HG02970 (cell line): ENCODE results near the gene TIMP4.

ENCODE experiments used
- ATAC-seq: cut with Tn5 transposase; IDR thresholded peaks from one replicate; pipeline ENCODE4 v1.9.1; 2021; ENCODE audit warnings: mild to moderate bottlenecking, moderate library complexity, moderate number of reproducible peaks; ENCODE audit not compliant: unreplicated experiment, low FRiP score

TIMP4 gene

DNA sequence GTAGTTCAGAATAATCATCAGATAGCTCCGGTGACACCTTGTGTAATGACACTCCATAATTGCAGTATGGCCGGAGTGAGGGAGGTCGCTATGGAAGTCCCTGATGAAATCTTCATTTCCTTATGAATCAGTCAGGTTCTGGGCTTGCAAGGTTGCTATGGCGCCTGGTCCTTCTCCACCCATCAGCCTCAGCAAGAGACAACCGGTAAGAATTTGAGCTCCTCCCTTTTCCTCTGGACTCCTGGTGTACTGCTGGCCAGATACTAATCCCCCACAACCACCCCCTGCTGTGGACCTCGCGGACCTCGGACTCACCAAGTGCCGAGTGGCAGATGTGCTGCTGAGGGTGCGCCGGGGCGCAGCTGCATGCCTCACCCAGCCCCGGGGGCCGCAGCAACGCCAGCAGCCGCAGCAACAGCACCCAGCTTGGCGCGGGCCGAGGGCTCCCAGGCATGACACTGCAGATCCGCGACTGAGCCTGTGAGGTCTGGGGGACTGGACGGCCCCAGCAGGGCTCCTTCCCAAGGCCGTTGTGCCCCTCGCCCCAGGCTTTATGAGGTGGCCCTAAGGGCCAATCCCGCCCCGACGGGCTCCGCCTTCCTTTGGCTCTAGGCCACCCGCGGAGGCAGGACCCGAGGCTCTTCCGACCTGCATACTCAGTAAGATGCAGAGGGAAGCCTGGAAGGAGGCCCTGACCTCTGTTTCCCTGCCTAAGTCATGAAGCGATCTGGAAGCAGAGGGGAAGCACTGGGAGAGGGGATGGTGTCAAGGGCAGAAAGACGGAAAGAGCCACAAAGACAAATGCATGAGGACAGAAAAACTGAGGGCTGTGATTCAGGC lies at the start of gene TIMP4:
TSS of gene TIMP4 (minus strand) at position 526 of the 840 bp plus-strand sequence. CDS start at position 454, 72 bp downstream.
- no peak for ATAC-seq

DNA sequence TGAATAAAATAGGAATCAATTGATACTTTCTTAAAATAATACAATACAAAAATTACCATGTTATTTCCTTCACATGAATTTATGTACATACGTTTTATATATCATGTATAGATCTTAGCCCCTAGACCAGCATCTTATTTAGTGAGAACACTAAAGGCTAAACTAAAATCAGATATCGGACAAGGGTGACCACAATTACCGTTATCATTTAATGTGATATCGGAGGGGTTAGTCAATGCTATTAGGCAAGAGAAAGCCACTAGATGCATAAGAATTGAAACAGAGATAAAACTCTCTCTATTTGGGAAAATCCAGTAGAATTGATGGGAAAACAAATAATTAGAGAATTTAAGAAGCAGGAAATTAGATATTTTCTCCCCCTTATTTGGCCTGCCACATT lies 46.5 kb upstream of the TIMP4 start:
- ATAC-seq = no peak

DNA sequence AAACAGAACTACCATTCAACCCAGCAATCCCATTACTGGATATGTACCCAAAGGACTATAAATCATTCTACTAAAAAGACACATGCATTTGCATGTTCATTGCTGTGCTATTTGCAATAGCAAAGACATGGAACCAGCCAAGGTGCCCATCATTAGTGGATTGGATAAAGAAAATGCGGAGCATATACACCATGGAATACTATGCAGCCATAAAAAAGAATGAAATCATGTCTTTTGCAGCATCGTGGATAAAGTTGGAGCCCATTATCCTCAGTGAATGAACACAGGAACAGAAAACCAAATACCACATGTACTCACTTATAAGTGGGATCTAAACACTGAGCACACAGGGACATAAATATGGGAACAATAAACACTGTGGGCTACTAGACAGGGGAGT lies 43.1 kb upstream of the TIMP4 start:
- no peak for ATAC-seq

DNA sequence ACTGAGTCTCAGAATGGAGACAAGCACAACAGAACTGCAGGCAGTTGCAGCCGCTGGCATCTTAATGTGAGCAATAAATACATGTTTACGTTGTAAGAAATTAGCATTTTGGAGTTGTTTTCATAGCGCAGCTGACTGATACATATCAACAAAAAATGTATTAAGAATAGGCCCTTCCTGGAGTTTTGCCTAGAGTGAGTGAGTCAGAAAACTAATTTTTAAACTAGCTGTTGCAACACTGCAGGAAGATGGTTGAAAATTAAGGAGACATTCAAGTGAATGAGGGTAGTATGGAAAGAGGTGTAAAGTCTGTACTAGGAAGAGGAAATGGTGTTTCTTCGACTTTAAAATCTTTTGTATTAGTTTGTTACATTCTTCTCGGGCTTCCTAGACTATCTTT lies 39.6 kb upstream of the TIMP4 start:
- no peak for ATAC-seq

DNA sequence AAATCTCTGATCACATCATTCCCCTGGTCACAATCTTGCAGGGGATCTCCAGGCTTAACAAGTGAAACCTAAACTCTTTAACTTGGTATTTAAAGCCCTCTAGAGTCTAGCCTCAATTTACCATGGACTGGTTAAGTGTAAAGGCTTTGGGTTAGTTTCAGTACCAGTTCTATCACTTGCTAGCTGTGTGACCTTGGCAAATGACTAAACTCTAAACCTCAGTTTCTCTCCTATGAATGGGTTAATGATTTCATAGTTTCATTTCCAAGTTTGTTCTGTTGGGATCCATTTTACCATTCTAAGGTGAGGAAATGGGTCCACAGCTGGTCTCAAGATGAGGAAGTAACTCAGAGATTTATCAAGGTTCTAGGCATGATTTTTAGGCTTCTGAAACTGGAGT lies 38.8 kb upstream of the TIMP4 start:
- ATAC-seq = no peak

DNA sequence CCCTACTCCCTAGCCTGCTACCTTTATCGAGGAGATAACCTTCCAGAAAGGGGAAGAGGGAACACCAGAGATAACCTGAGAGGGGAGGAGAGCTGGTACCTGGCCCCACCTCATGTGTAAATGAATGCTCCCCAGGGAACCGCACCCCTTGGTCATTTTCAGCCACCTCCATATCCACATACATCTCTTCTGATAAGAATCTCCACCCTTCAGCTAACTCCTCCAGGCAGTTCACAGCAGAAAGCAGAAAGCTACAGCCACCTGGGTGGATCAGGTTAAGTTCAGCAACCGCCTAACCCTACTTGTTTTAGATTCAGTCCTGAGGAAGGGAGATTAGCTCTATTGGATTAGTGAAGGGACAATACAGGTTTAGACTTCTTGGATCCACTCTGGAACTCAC lies 38.0 kb upstream of the TIMP4 start:
- no peak for ATAC-seq

DNA sequence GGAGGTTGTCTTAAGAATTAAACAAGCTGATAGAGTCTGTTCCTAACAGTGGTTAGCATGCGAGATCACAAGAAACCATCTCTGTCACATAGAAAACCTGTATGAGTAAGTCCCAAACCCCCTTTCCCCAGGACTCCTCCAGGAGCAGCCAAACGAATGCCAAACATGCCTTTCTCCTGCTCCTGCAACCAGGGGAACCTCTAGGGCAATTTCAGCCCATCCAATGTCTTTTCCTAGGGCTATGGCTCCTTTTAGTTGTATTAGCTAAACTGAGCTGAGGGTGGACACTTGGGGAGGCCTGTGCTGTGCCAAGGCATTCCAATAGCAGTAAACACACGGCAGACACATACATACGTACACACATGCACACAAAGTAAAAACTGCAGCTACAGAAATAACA lies 36.5 kb upstream of the TIMP4 start:
- no peak for ATAC-seq

DNA sequence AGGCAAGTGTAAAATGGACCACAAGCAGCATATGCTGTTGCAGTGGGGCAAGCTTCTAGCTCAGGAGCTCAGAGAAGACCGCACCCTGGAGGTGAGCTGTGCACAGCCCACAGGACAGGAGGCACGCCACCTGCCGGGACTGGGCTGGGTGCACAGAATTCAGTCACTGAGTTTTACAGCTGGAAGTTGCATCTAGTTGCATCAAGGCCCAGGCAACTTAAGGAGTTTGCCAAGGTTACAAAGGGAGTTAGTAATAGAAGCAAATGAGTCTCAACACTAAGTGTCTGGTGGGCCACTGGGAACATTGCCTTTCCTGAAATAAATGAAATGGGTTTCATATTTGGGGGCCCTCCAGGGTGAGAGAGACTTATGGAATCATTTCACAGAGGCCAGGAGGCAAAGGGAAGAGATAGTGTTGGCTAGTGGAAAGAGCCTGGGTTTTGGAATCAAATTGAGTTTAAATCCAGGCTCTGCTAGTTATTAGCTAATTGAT lies 36.0 kb upstream of the TIMP4 start:
- no peak for ATAC-seq

DNA sequence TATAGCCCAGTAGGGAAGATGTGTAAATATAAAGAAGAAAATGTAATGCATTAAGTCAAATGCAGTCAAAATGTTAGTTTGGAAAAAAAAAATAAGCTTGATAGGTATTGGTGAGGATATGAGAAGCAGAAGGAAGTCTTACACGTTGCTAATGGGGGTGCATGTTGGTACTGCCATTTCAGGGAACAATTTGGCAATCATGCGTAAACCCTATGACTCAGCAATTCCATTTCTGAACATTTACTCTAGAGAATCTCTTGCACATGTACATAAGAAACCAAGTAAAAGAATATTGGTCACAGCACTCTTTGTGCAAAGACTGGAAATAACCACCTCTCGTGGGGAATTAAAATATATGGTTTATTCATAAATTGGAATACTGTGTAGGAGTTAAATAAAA lies 35.5 kb upstream of the TIMP4 start:
- ATAC-seq = no peak

DNA sequence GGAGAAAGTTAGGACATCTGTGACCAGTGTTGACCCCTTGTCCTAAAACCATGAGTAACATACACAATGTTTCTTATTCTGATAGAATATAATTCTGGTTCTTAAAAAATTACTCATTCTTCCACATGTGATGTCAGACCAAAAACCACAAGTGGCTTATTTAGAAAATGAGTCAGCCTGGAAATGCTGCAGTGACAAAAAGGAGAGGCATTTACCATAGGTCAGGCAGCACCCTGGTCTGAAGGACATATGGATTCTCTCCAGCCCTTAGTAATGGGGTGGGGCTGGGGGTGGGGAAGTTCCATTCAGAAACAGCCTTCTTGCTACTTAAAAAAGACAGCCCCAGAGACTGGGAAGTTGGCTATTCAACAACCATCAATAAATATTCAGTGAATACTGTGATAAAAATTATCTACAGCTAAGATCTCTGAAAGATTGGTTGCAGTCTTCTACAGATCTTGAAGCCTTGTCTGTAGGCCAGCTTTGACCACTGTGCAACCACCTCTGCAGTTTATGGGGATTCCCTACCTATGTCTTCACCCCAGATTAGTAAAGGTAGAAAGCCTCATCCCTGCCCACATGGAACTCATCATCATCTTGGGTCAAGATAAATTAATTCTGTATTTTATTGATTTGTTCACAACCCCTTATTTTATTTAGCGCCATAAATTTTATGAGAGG lies 34.9 kb upstream of the TIMP4 start:
- no peak for ATAC-seq

DNA sequence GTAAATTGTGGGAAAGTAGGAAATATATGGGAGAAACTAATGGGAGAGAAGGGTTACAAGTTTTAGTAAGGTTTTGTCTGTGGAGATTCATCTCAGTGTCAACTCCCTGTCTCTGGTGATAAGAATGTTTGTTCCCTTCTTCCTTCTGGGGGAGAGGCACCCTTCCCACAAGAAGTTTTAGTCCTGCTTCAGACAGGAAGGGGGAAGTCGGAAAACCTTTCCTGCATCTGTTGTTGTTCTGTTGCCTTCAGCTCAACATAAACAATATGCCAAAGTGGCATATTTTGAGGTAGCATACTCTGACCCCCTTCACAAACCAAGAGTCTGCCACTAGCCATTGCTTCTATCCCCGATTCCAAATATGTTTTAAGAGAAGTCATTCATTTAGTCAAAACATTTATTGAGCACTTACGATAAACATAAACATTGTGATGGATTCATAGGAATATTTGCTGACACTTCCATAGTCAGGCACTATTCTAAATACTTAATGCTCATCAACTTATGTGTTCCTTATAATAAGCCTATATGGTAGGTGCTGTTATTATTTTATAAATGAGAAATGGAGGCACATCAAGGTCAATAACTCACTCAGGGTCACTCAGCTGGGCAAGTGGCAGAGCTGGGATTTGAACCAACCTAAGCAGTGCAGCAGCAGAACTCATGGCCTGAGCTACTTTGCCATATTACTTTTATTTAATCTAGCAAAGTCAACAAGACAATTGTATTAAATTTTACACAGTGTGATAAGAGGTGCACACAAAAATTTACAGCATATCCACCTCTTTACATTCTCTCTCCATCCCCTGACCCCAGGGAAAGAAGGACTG lies 34.2 kb upstream of the TIMP4 start:
- ATAC-seq = no peak

DNA sequence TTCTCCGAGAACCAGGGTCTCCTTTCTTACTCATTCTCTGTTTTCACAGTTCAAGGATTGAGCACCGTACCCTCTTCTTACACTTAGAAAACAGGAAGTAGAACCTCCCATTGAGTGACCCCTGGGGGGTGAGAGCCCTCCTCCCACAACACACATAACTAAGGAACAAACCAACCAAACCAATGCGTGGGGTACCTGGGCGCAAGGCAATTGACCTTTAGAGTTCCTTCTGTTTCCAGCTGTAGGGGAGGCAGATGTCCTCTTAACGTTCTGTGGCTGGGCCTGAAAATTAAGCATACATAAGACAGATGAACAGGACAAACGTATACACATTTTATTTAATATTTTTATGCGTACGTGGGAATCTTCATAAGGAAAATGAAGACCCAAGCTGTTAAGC lies 33.5 kb upstream of the TIMP4 start:
- ATAC-seq = no peak

DNA sequence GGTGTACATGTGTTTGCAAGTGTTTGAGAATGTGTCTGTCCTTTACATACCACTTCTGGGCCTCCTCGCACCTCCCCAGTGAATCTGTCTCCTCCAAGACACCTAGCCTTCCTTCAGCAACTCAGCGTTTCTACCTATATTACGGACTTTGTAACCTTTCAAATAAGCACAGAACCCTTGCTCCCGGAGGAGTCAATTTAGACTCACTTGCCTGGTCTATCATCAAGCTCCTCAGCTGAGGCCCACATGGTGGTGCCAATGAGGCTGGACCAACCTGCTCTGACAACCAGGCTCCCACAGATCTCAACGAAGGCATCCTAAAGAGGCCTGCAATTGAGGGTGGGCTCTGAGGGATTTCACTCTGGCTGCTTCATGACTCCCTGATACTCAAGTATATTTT lies 32.8 kb upstream of the TIMP4 start:
- ATAC-seq = no peak

DNA sequence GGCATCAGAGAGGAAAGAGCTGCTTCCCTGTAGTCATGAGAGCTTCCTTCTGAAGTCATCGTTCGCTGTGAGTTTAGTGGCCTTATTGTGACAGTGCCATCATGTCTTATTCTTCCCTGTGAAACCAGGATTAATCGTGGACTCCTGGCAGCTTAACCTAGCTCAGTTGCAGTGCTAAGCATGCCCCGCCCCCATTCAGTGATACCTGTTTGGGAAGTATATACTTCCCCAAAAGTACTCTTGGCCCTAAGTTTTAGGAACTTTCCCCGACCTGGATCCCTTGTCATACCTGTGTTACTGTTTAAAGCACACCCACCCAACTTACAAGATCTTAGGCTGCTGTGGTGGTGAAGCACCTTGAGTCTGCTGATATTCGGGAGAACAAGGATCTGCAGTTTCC lies 32.1 kb upstream of the TIMP4 start:
- no peak for ATAC-seq

DNA sequence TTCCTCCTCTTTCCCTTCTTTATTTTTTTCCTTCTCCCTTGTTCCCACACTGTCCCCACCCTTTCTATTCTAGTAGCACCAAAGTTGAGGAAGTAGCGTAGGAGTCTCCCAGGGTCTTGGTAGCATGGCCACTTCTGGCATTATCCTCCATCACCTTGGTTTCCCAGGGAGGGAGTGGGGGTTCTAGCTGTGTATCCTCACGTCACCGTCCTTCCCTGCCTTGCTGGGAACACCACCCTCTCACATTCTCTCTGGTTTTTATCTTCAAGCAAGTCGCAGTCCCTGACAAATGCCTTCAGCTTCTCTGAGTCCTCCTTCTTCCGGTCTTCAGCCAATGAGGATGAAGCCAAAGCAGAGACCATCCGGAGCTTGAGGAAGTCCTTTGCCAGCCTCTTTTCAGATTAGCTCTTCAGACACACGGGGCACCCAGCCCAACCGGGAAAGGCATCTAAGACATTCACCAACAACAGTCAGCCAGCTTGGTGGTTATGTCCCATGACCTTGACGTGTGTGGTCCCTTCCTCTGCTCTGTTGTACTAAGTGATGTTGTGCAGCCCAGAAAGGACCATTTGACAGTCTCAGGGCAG lies 31.6 kb upstream of the TIMP4 start:
- no peak for ATAC-seq

DNA sequence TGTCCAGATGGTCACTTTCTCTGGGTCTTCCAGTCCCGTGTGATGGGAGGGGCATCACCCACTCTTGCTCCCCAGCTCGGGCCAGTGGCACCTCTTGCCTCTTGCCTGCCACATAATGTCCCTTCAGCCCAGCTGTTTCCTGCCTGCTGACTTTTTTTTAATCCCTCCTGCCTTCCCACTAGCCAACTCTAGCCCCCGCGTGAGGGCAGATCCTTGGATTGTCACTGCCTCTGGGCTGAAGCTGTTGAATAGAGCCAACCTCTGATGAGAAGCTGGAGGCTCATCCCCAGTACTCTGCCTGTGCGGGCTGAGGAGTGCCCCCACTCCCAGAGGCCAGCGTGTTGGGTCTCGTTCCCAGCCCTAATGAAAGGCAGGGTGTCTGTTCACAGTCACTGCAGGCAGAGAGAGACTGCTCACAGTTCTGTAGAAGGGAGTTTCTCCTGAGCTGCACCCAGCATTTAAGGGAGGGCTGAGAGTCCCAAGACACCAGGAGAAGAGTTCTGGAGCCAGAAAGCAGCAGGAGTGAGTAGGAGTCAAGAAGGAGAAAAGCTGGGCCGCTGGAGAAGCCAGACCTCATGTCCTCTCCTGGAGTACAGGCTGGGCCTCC lies 30.1 kb upstream of the TIMP4 start:
- no peak for ATAC-seq

DNA sequence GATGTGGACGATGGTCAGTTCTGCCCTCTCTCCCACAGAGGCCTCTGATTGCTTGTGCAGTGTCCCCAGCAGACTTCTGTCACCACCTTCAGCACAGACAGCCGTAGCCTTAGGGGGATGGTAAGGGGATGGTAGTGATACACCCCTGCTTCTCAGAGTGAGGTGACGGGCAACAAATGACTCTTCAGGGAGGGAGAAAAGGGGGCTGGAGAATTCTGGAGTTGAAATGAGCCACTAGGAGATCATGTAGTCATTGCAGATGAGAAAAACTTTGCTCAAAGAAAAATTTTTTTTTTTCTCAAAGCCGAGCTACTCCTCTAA lies 29.6 kb upstream of the TIMP4 start:
- no peak for ATAC-seq

DNA sequence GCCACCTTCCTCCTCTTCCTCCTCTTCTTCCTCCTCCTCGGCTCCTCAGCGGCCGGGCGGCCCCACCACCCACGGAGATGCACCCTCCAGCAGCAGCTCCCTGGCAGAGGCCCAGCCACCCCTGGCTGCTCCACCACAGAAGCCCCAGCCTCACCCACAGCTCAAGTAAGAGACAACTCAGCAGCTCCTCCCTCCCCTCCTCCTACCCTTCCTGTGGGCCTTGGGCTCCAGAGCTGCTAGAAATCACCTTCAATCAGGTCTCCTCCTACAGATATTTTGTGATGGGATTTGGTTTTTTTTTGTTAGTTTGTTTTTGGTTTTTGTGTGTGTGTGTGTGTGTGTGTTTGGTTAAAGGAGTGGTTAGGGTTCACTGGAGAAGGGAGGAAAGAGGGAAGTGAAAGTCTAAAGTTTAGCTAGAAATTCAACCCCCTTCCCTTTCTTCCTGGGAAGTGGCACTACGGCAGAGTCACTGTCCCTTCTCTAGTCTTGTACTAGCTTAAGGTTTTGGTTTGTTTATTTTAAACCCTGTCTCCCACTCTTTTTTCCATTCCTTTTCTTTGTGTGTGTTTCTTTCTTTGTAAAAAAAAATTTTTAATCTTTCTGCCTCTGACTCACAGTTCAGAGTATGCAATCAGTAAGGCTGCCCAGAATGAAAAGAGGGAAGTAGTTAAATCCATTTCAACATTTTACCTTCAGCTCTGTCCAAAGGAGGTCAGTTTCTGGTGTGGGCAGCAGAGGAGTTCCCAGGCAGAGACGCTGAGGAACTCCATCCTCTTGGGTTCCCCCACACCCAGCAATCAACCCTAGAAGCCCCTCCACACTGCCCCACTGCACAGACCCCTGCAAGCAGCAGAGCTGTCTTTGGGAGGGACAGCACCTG lies 29.0 kb upstream of the TIMP4 start:
- ATAC-seq = no peak

DNA sequence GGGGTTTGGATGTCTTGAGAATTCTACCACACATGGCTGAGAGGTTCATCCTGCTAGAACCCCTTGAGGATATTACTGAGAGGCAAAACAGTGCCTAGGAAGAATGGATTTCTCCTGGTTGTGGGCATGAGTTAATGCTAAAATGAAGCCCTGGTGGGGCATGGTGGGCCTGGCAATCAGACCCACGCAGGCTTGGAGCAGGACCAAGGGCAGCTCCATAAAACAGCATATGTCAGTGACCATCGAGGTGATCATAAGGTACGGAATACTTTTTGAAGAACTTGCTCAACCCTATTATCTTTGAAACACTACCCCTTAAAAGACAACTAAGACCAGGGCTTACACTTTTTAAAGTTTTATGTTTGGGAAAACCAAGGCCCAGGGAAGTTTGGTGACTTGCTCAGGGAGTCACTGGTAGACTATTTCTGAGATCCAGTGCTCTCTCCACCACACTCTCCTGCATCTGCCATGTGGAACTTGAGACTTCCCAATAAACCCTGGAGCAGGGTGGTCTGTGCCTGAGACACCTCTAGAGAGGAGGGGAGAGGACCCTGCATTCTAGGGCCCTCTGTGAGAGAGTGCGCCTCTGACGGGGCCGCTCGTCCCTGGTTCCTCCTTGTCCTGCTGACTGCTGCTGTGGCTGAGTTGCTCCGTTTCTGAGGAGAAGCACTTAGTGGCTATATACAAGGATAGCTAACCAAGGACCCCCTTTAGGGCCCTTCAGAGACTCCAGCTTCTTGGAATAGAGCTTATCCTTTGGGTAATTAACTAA lies 28.0 kb upstream of the TIMP4 start:
- ATAC-seq = no peak
